HepG2 (cell line): ENCODE measurements around the gene ANXA11. TPM values are rescaled to one million over a fixed set of nuclear protein-coding genes. Genes with fewer than 3 reads are reported as not detected.

Experiments used
- BORCS8-MEF2B ChIP-seq: sonication (generic); formaldehyde crosslinking; IDR thresholded peaks from 2 replicates; pipeline ENCODE4 v1.8.0; 2022; ENCODE audit warnings: mild to moderate bottlenecking, missing genetic modification reagents
- CHD4 ChIP-seq: fragments of 200-600 bp; sonication (generic); IDR thresholded peaks from 2 replicates; pipeline ENCODE4 v1.7.0; 2017; ENCODE audit warnings: mild to moderate bottlenecking, low read length, borderline replicate concordance
- ETV6 ChIP-seq: sonication (generic); formaldehyde crosslinking; conservative IDR thresholded peaks from 2 replicates; pipeline ENCODE4 v1.4.0; 2020; ENCODE audit warnings: missing genetic modification reagents
- KDM5A ChIP-seq: fragments of 200-600 bp; sonication (generic); IDR thresholded peaks from 2 replicates; pipeline ENCODE4 v1.7.0; 2018; ENCODE audit warnings: antibody characterized with exemption, mild to moderate bottlenecking, low read length, borderline replicate concordance
- MED8 ChIP-seq: sonication (generic); formaldehyde crosslinking; IDR thresholded peaks from 2 replicates; pipeline ENCODE4 v1.8.1; 2023; ENCODE audit warnings: mild to moderate bottlenecking, missing genetic modification reagents; ENCODE audit not compliant: insufficient replicate concordance
- NR2C2 ChIP-seq: sonication (generic); formaldehyde crosslinking; IDR thresholded peaks from 2 replicates; pipeline ENCODE4 v1.4.0; 2020; ENCODE audit warnings: missing genetic modification reagents, mild to moderate bottlenecking, moderate library complexity, borderline replicate concordance
- NR2F1 ChIP-seq, 2 experiments: fragments of 450-650 bp in 1 of 2; formaldehyde crosslinking in 1 of 2; IDR thresholded peaks; 2 replicates each; pipeline versions ENCODE4 v1.5.0 to v1.6.1; 2016 to 2020; ENCODE audit warnings: mild to moderate bottlenecking in 1 of 2, missing compliant biosample characterization in 1 of 2, missing genetic modification reagents in 1 of 2, moderate library complexity in 1 of 2
- PHF20 ChIP-seq: sonication (generic); formaldehyde crosslinking; IDR thresholded peaks from 2 replicates; pipeline ENCODE4 v1.5.0; 2020; ENCODE audit warnings: mild to moderate bottlenecking, missing genetic modification reagents
- POLR2G ChIP-seq: fragments of 200-400 bp; formaldehyde crosslinking; IDR thresholded peaks from 2 replicates; pipeline ENCODE4 v1.6.1; 2018; ENCODE audit warnings: mild to moderate bottlenecking, low read depth, low read length, moderate library complexity
- ZEB1 ChIP-seq: IDR thresholded peaks from 2 replicates; pipeline ENCODE4 v1.6.1; 2012; ENCODE audit warnings: mild to moderate bottlenecking, low read depth, inconsistent platforms; ENCODE audit not compliant: insufficient replicate concordance
- ZFY ChIP-seq: sonication (generic); formaldehyde crosslinking; IDR thresholded peaks from 2 replicates; pipeline ENCODE4 v1.4.0; 2020; ENCODE audit warnings: missing genetic modification reagents
- ZKSCAN8 ChIP-seq: IDR thresholded peaks from 2 replicates; pipeline ENCODE4 v1.6.1; 2016; ENCODE audit warnings: borderline replicate concordance, missing genetic modification reagents, missing compliant biosample characterization
- ZMYM3 ChIP-seq: sonication (generic); formaldehyde crosslinking; IDR thresholded peaks from 2 replicates; pipeline ENCODE4 v1.5.1; 2020; ENCODE audit warnings: mild to moderate bottlenecking, missing genetic modification reagents
- ZNF317 ChIP-seq: sonication (generic); formaldehyde crosslinking; IDR thresholded peaks from 2 replicates; pipeline ENCODE4 v1.5.0; 2020; ENCODE audit warnings: mild to moderate bottlenecking, missing genetic modification reagents
- ZNF34 ChIP-seq: sonication (generic); formaldehyde crosslinking; IDR thresholded peaks from 2 replicates; pipeline ENCODE4 v1.4.0; 2020; ENCODE audit warnings: mild to moderate bottlenecking, missing genetic modification reagents, borderline replicate concordance
- ZNF768 ChIP-seq: sonication (generic); formaldehyde crosslinking; IDR thresholded peaks from 2 replicates; pipeline ENCODE4 v1.4.0; 2020; ENCODE audit warnings: missing genetic modification reagents
- ZSCAN31 ChIP-seq: sonication (generic); formaldehyde crosslinking; IDR thresholded peaks from 2 replicates; pipeline ENCODE4 v1.5.0; 2020; ENCODE audit warnings: low read depth, mild to moderate bottlenecking, missing genetic modification reagents
- polyA plus RNA-seq, 8 experiments: library from polyadenylated mRNA; depleted of rRNA in 3 of 8; stranded (reverse) in 7 of 8; unstranded in 1 of 8; fragments of >200 nt; fragmentation: Illumina TruSeq in 4 of 8; extraction: Trizol in 4 of 8; gene quantifications; 2 replicates each; pipeline versions ENCODE4 v1.2.1 to v1.2.3, GENCODE V29; 2011 to 2016; ENCODE audit warnings: low read depth in 4 of 8, missing spikeins in 1 of 8, mixed read lengths in 1 of 8; ENCODE audit not compliant: insufficient read depth in 1 of 8
- total RNA-seq, 5 experiments: library from RNA; depleted of rRNA; stranded (reverse); fragments of >200 nt; fragmentation: Illumina TruSeq; extraction: Trizol; gene quantifications; 2 replicates each; pipeline ENCODE4 v1.2.3, GENCODE V29; 2016; ENCODE audit warnings: low read depth in 1 of 5
- TF ChIP-seq, protein P1 (sequence below): sonication (generic); formaldehyde crosslinking; IDR thresholded peaks from 2 replicates; pipeline ENCODE4 v1.8.0; 2022; ENCODE audit warnings: missing genetic modification reagents, mild to moderate bottlenecking, borderline replicate concordance
- TF ChIP-seq, protein P2 (sequence below): sonication (generic); formaldehyde crosslinking; IDR thresholded peaks from 2 replicates; pipeline ENCODE4 v1.5.0; 2020; ENCODE audit warnings: missing genetic modification reagents, mild to moderate bottlenecking, borderline replicate concordance
- TF ChIP-seq, protein P3 (sequence below), 2 experiments: fragments of 450-650 bp in 1 of 2; sonication (generic) in 1 of 2; formaldehyde crosslinking; IDR thresholded peaks; 2 replicates each; pipeline versions ENCODE4 v1.5.0 to v1.8.0; 2020 to 2022; ENCODE audit warnings: mild to moderate bottlenecking in 1 of 2, missing genetic modification reagents in 1 of 2
- TF ChIP-seq, protein P4 (sequence below): sonication (generic); formaldehyde crosslinking; IDR thresholded peaks from 2 replicates; pipeline ENCODE4 v1.5.1; 2020; ENCODE audit warnings: mild to moderate bottlenecking, moderate library complexity, missing genetic modification reagents

ANXA11 gene
- total and polyA plus RNA-seq, 2 of the 13 experiments (the other 11 are each of a cell fraction or from before 2014, with no cell fraction given): 30.6 to 51.5 TPM

DNA sequence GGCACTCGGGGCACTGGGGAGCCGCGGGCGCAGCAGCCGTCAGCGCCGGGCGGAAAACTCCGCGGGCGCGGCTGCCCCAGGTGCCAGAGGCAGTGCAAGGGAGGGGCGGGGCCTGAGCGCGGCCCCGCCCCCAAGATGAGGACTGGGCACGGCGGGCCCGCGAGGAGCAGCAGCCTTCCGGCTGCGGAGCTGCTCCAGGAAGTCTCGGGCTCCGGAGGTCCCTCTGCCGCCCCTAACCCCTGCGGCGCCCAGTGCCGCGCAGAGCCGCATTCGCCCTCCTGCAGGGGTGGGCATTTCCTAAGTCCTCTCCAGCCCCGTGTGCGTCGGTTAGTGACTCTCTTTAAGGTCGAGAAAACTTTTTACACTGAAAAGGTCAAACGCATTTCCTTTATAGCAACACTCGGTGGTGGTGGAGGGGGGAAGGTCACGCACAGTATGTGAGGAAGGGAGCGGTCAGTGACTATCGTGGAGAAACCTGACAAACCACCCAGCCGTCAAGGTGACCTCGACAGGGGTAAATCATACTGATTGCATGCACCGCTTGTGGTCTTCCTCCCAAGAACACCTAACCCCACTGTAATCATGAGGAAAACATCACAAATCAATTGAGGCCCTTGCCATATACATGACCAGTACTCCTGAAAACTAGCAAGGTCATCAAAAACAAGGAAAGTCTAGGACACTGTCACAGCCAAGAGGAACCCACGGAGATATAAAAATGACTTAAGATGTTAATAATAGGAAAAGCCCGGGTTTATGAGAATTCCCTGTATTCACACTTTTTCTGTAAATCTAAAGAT is at the start of gene ANXA11 (continued):
- peak; percentile 23 for TF ChIP-seq MED8 (CRISPR knock-in tag)
- no peak for TF ChIP-seq NR2F1 (CRISPR knock-in tag; IDR thresholded peaks at IDR 0.05)
- peak; percentile 63 for TF ChIP-seq PHF20 (CRISPR knock-in tag)
- no peak for TF ChIP-seq ZNF34 (CRISPR knock-in tag)
- peak; percentile 43; the same call in 1 of the 2 replicates for TF ChIP-seq BORCS8-MEF2B (CRISPR knock-in tag)
- TF ChIP-seq, protein P1, sequence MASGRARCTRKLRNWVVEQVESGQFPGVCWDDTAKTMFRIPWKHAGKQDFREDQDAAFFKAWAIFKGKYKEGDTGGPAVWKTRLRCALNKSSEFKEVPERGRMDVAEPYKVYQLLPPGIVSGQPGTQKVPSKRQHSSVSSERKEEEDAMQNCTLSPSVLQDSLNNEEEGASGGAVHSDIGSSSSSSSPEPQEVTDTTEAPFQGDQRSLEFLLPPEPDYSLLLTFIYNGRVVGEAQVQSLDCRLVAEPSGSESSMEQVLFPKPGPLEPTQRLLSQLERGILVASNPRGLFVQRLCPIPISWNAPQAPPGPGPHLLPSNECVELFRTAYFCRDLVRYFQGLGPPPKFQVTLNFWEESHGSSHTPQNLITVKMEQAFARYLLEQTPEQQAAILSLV (CRISPR knock-in tag): no peak; the same call in 1 of the 2 replicates
- TF ChIP-seq, protein P2, sequence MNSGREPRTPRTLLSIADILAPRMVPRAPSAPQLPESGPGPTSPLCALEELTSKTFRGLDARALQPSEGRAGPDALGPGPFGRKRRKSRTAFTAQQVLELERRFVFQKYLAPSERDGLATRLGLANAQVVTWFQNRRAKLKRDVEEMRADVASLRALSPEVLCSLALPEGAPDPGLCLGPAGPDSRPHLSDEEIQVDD (CRISPR knock-in tag): no peak
- no peak for TF ChIP-seq ZNF317 (CRISPR knock-in tag)
- TF ChIP-seq KDM5A: no peak
- 0 out of 2 replicates have a peak, but pooled peaks have one; percentile 37 for TF ChIP-seq ZKSCAN8 (CRISPR knock-in tag)
- no peak for TF ChIP-seq ZNF768 (CRISPR knock-in tag)
- TF ChIP-seq, protein P3, sequence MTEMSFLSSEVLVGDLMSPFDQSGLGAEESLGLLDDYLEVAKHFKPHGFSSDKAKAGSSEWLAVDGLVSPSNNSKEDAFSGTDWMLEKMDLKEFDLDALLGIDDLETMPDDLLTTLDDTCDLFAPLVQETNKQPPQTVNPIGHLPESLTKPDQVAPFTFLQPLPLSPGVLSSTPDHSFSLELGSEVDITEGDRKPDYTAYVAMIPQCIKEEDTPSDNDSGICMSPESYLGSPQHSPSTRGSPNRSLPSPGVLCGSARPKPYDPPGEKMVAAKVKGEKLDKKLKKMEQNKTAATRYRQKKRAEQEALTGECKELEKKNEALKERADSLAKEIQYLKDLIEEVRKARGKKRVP (CRISPR knock-in tag; IDR thresholded peaks at IDR 0.05): no peak
- peak; percentile 82 for TF ChIP-seq ZSCAN31 (CRISPR knock-in tag)
- TF ChIP-seq ZFY: peak; percentile 33
- no peak for TF ChIP-seq ETV6 (CRISPR knock-in tag)
- peak; percentile 26; the same call in 1 of the 2 replicates for TF ChIP-seq ZMYM3 (CRISPR knock-in tag)
- peak; percentile 23 for TF ChIP-seq ZEB1
- no peak for TF ChIP-seq CHD4
- TF ChIP-seq POLR2G: peak; percentile 95
- TF ChIP-seq, protein P4, sequence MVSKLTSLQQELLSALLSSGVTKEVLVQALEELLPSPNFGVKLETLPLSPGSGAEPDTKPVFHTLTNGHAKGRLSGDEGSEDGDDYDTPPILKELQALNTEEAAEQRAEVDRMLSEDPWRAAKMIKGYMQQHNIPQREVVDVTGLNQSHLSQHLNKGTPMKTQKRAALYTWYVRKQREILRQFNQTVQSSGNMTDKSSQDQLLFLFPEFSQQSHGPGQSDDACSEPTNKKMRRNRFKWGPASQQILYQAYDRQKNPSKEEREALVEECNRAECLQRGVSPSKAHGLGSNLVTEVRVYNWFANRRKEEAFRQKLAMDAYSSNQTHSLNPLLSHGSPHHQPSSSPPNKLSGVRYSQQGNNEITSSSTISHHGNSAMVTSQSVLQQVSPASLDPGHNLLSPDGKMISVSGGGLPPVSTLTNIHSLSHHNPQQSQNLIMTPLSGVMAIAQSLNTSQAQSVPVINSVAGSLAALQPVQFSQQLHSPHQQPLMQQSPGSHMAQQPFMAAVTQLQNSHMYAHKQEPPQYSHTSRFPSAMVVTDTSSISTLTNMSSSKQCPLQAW: peak; percentile 65; the same call in 1 of the 2 replicates
- TF ChIP-seq NR2C2 (CRISPR knock-in tag): peak; percentile 36; the same call in 1 of the 2 replicates
